Keratinocyte (primary cell): ENCODE results near the gene SRCIN1. TPM values are rescaled to one million over a fixed set of nuclear protein-coding genes. Genes with fewer than 3 reads are reported as not detected.

ENCODE experiments used
- DNase-seq: peaks from one replicate; pipeline ENCODE4 v3.0.0-alpha.2; 2011; ENCODE audit warnings: low read depth, missing footprints, low spot score
- FAIRE-seq: peaks from 2 replicates; lab custom pipeline; 2011; peaks lifted over from hg19 to GRCh38; lab: Jason Lieb, UNC
- H2AFZ ChIP-seq: 2 replicates; pipeline ENCODE4 v1.6.0; 2012; ENCODE audit warnings: low read length, control low read depth, inconsistent platforms; ENCODE audit not compliant: control insufficient read depth
- H3K27ac ChIP-seq: 2 replicates; pipeline ENCODE4 v1.5.1; 2011; ENCODE audit warnings: low read length; ENCODE audit not compliant: control insufficient read depth, insufficient read depth
- H3K27me3 ChIP-seq: 3 replicates; pipeline ENCODE4 v1.6.0; 2011; ENCODE audit warnings: low read length; ENCODE audit not compliant: control insufficient read depth, insufficient read depth; ENCODE audit errors: extremely low read depth
- H3K36me3 ChIP-seq, 2 experiments: 2 replicates in 1 of 2; 3 replicates in 1 of 2; pipeline ENCODE4 v1.5.1; 2011; ENCODE audit warnings: low read length in 2 of 2, mild to moderate bottlenecking in 1 of 2; ENCODE audit not compliant: control insufficient read depth in 2 of 2, insufficient read depth in 2 of 2; ENCODE audit errors: extremely low read depth in 1 of 2
- H3K4me1 ChIP-seq: 3 replicates; pipeline ENCODE4 v1.5.1; 2011; ENCODE audit warnings: low read length; ENCODE audit not compliant: control insufficient read depth, insufficient read depth; ENCODE audit errors: extremely low read depth
- H3K4me2 ChIP-seq: 3 replicates; pipeline ENCODE4 v1.6.0; 2011; ENCODE audit warnings: low read depth, low read length; ENCODE audit not compliant: control insufficient read depth, insufficient read depth; ENCODE audit errors: extremely low read depth
- H3K4me3 ChIP-seq, 3 experiments: fragments of 200-600 bp in 1 of 3; sonication (generic) in 1 of 3; 2 replicates in 2 of 3; 3 replicates in 1 of 3; pipeline ENCODE4 v1.5.1; 2011 to 2016; ENCODE audit warnings: low read length in 3 of 3, mild to moderate bottlenecking in 3 of 3, control low read depth in 2 of 3, inconsistent platforms in 1 of 3, low read depth in 1 of 3, mixed read lengths in 1 of 3, mixed run types in 1 of 3, moderate library complexity in 1 of 3; ENCODE audit not compliant: control insufficient read depth in 2 of 3, insufficient read depth in 2 of 3; ENCODE audit errors: extremely low read depth in 1 of 3
- H3K79me2 ChIP-seq: 2 replicates; pipeline ENCODE4 v1.6.0; 2012; ENCODE audit warnings: low read length; ENCODE audit not compliant: control insufficient read depth, insufficient read depth
- H3K9ac ChIP-seq: 3 replicates; pipeline ENCODE4 v1.6.0; 2011; ENCODE audit warnings: low read length; ENCODE audit not compliant: control insufficient read depth, insufficient read depth; ENCODE audit errors: extremely low read depth
- H3K9me1 ChIP-seq: 3 replicates; pipeline ENCODE4 v1.6.0; 2011; ENCODE audit warnings: low read length; ENCODE audit not compliant: control insufficient read depth, insufficient read depth; ENCODE audit errors: extremely low read depth
- H3K9me3 ChIP-seq: 2 replicates; pipeline ENCODE4 v1.5.1; 2012; ENCODE audit warnings: low read depth, low read length; ENCODE audit not compliant: control insufficient read depth
- H4K20me1 ChIP-seq: 3 replicates; pipeline ENCODE4 v1.6.0; 2011; ENCODE audit warnings: low read length; ENCODE audit not compliant: control insufficient read depth, insufficient read depth; ENCODE audit errors: extremely low read depth
- EZH2 ChIP-seq: IDR thresholded peaks from one replicate; pipeline ENCODE4 v1.6.1; 2012; ENCODE audit warnings: inconsistent platforms, mild to moderate bottlenecking, low read length, moderate library complexity
- dilution Hi-C: fragments of 300-500 bp; cut with MboI; formaldehyde crosslinking; loops from one replicate; pipeline ENCODE4 v1.7.0; 2020; ENCODE audit warnings: low sequenced_read_pairs; ENCODE audit not compliant: extremely low pct_ligation_motif_present
- polyA plus RNA-seq, 5 experiments: library from polyadenylated mRNA; depleted of rRNA in 3 of 5; stranded (reverse) in 3 of 5; stranded (forward) in 1 of 5; unstranded in 1 of 5; fragments of >200 nt; gene quantifications; 1 replicate in 1 of 5; 2 replicates in 3 of 5; 3 replicates in 1 of 5; pipeline versions ENCODE4 v1.2.1 to v1.2.3, GENCODE V29; 2011 to 2012; ENCODE audit warnings: missing spikeins in 2 of 5, low read depth in 1 of 5, low replicate concordance in 1 of 5
- TF ChIP-seq, protein P1 (sequence below), 3 experiments: IDR thresholded peaks in 1 of 3; conservative IDR thresholded peaks in 1 of 3; optimal IDR thresholded peaks in 1 of 3; 2 replicates in 2 of 3; 3 replicates in 1 of 3; pipeline versions ENCODE3 to v1.5.1; 2011; ENCODE audit warnings: low read length in 3 of 3, mild to moderate bottlenecking in 3 of 3, moderate library complexity in 2 of 3, control low read depth in 1 of 3, inconsistent platforms in 1 of 3; ENCODE audit not compliant: insufficient read depth in 2 of 3; ENCODE audit errors: extremely low read depth in 1 of 3

Gene SRCIN1
- polyA plus RNA-seq, 1 donor (not counting 4 experiments of a cell fraction or from before 2014, with no cell fraction given): 0.37 TPM

DNA sequence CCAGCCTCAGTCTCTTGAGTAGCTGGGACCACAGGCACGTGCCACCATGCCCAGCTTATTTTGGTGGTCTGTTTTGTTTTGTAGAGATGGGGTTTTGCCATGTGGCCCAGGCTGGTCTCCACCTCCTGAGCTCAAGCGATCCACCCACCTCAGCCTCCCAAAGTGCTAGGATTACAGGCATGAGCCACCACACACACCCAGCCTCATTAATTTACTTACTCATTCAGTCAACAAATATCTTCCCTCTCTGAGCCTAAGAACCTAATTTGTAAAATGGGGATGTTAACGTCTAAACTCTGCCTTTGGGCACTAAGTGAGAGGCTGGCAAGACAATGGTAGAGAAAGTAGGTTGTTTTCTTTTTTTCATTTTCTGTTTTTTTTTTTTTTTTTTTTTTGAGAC, 22.6 kb downstream of the SRCIN1 start:
- no peak overlapping the region for H3K4me3 ChIP-seq
- FAIRE-seq: no peak
- no peaks in the 10 kb centered on the region for H3K79me2 ChIP-seq
- no peak for DNase-seq
- H3K4me2 ChIP-seq: no peak overlapping the region
- no peak for TF ChIP-seq EZH2
- TF ChIP-seq, protein P1, sequence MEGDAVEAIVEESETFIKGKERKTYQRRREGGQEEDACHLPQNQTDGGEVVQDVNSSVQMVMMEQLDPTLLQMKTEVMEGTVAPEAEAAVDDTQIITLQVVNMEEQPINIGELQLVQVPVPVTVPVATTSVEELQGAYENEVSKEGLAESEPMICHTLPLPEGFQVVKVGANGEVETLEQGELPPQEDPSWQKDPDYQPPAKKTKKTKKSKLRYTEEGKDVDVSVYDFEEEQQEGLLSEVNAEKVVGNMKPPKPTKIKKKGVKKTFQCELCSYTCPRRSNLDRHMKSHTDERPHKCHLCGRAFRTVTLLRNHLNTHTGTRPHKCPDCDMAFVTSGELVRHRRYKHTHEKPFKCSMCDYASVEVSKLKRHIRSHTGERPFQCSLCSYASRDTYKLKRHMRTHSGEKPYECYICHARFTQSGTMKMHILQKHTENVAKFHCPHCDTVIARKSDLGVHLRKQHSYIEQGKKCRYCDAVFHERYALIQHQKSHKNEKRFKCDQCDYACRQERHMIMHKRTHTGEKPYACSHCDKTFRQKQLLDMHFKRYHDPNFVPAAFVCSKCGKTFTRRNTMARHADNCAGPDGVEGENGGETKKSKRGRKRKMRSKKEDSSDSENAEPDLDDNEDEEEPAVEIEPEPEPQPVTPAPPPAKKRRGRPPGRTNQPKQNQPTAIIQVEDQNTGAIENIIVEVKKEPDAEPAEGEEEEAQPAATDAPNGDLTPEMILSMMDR (optimal IDR thresholded peaks at IDR 0.05 in 1 of 3, IDR thresholded peaks at IDR 0.05 in 1 of 3, conservative IDR thresholded peaks at IDR 0.05 in 1 of 3; ENCODE audit: extremely low read depth in 1 of 3, insufficient read depth in 2 of 3, low read length in 3 of 3): no peak
- peaks cover 17% of the 10 kb centered on the region for H3K4me1 ChIP-seq
- no peak overlapping the region for H3K27ac ChIP-seq
- no peak overlapping the region for H3K9ac ChIP-seq
- H2AFZ ChIP-seq: no peak overlapping the region
- no peaks in the 10 kb centered on the region for H3K9me1 ChIP-seq
- H3K27me3 ChIP-seq: peaks cover 60% of the 10 kb centered on the region
- H3K9me3 ChIP-seq: no peaks in the 10 kb centered on the region
- dilution Hi-C loops: no loop called here
- H4K20me1 ChIP-seq: no peaks in the 10 kb centered on the region
- no peaks in the 10 kb centered on the region for H3K36me3 ChIP-seq

- peaks cover 60% of the 10 kb centered on the region for H3K27me3 ChIP-seq
- no peak overlapping the region for H3K9ac ChIP-seq
- no peaks in the 10 kb centered on the region for H3K9me1 ChIP-seq
- FAIRE-seq (no peak), DNase-seq (no peak)
- H3K4me3 ChIP-seq: no peak overlapping the region
- no peaks in the 10 kb centered on the region for H3K9me3 ChIP-seq
- H4K20me1 ChIP-seq: no peaks in the 10 kb centered on the region
- H3K4me1 ChIP-seq: peaks cover 18% of the 10 kb centered on the region
- H3K27ac ChIP-seq: no peak overlapping the region
- TF ChIP-seq, protein P1 (optimal IDR thresholded peaks at IDR 0.05 in 1 of 3, IDR thresholded peaks at IDR 0.05 in 1 of 3, conservative IDR thresholded peaks at IDR 0.05 in 1 of 3; ENCODE audit: extremely low read depth in 1 of 3, insufficient read depth in 2 of 3, low read length in 3 of 3): no peak
- TF ChIP-seq EZH2: no peak
- no peaks in the 10 kb centered on the region for H3K79me2 ChIP-seq
- no peak overlapping the region for H3K4me2 ChIP-seq
- no peak overlapping the region for H2AFZ ChIP-seq
- no peaks in the 10 kb centered on the region for H3K36me3 ChIP-seq
- dilution Hi-C loops: no loop called here
Measured at GRCh38 chr17:38582069-38582468, 23.7 kb downstream of the SRCIN1 start.
